GM18867 (cell line): ENCODE measurements around the gene ERC1.
"Not testable (repeated sequence)": the region's sequence is repeated elsewhere in the genome, so short reads cannot be mapped to it uniquely, and the experiment has no call there.

Experiments used
- ATAC-seq: cut with Tn5 transposase; IDR thresholded peaks from one replicate; pipeline ENCODE4 v1.9.1; 2021; ENCODE audit warnings: mild to moderate bottlenecking, moderate library complexity; ENCODE audit not compliant: unreplicated experiment

Gene ERC1

GRCh38 chr12:1020389-1020788 is 29.4 kb downstream of the ERC1 start:
- ATAC-seq: no peak

GRCh38 chr12:1022032-1022970 is 31.3 kb downstream of the ERC1 start:
- ATAC-seq: no peak

GRCh38 chr12:1030779-1031178 is 39.8 kb downstream of the ERC1 start:
- ATAC-seq: no peak

GRCh38 chr12:1034243-1034642 is 43.2 kb downstream of the ERC1 start:
- ATAC-seq: no peak

GRCh38 chr12:1034751-1035457 is 43.9 kb downstream of the ERC1 start:
- no peak for ATAC-seq

- ATAC-seq: no peak
These were observed 50.5 kb downstream of the ERC1 start for GRCh38 chr12:1041478-1041877.

- ATAC-seq: no peak
These were observed 53.2 kb downstream of the ERC1 start for GRCh38 chr12:1044199-1044598.

- ATAC-seq: no peak
These were observed 53.7 kb downstream of the ERC1 start for GRCh38 chr12:1044696-1045095.

GRCh38 chr12:1046727-1047126 is 55.7 kb downstream of the ERC1 start:
- no peak for ATAC-seq

GRCh38 chr12:1047898-1048660 is 57.1 kb downstream of the ERC1 start:
- ATAC-seq: no peak

- ATAC-seq: no peak
These were observed 59.2 kb downstream of the ERC1 start for GRCh38 chr12:1050059-1050707.

- not testable (repeated sequence) for ATAC-seq
These were observed 60.6 kb downstream of the ERC1 start for GRCh38 chr12:1051672-1052071.

- no peak for ATAC-seq
These were observed 62.7 kb downstream of the ERC1 start for GRCh38 chr12:1053690-1054089.

GRCh38 chr12:1054117-1054870 is 63.3 kb downstream of the ERC1 start:
- ATAC-seq: no peak

GRCh38 chr12:1056390-1056789 is 65.4 kb downstream of the ERC1 start:
- ATAC-seq: no peak

GRCh38 chr12:1058423-1058822 is 67.4 kb downstream of the ERC1 start:
- no peak for ATAC-seq

GRCh38 chr12:1059162-1059561 is 68.1 kb downstream of the ERC1 start:
- no peak for ATAC-seq

- no peak for ATAC-seq
These were observed 72.8 kb downstream of the ERC1 start for GRCh38 chr12:1063852-1064251.

GRCh38 chr12:1064317-1064716 is 73.3 kb downstream of the ERC1 start:
- ATAC-seq: no peak

GRCh38 chr12:1065629-1066028 is 74.6 kb downstream of the ERC1 start:
- no peak for ATAC-seq
